Measurements from ENCODE around the gene CROCC2. TPM values are rescaled to one million over a fixed set of nuclear protein-coding genes. Genes with fewer than 3 reads are reported as not detected.

Gene CROCC2
- total and polyA plus RNA-seq, 2 of the 13 experiments (the other 11 are each of a cell fraction or from before 2014, with no cell fraction given), result not detected

DNA sequence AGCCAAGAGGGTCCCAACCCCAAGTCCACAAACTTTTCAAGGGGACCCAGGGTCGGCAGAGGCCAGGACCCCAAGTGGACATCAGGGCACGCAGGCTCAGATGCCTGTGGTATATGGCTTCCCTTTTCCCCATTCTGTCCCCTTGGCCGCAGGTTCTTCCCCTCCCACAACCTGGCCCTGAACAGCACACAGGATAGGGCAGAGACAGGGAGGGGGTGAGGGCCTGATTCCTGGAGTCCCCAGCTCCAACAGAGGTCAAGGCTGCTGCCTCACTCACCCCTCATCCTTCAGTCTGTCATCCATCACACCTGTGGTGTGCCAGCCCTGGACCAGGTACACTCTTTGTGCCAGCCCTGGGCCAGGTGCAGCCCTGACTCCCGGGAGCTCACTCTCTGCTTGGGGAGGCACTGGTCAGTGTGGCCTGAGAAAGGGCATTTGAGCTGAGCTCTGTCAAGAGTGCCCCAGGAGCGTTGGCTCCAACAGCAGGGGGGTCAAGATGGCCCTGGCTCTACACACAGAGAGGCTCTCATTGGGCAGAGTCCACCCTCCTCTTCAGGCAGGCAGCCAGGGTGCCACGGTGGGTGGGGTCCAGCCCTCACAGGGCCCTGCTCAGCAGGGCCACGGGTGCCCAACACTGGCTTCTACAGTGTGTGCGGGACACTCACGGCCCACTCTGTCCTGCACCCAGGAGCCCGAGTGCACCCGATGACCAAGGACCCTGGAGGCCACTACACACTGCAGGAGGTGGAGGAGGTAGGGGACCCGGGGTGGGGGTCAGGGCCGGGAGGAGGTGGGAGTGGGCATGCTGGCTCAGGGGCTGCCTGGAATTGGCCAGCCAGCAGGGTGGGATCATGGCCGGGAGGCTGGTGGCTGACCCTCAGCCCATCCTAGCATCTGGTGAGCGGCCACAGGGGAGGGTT is 35.9 kb upstream of the CROCC2 start (continued):
- TF ChIP-seq, protein P1, sequence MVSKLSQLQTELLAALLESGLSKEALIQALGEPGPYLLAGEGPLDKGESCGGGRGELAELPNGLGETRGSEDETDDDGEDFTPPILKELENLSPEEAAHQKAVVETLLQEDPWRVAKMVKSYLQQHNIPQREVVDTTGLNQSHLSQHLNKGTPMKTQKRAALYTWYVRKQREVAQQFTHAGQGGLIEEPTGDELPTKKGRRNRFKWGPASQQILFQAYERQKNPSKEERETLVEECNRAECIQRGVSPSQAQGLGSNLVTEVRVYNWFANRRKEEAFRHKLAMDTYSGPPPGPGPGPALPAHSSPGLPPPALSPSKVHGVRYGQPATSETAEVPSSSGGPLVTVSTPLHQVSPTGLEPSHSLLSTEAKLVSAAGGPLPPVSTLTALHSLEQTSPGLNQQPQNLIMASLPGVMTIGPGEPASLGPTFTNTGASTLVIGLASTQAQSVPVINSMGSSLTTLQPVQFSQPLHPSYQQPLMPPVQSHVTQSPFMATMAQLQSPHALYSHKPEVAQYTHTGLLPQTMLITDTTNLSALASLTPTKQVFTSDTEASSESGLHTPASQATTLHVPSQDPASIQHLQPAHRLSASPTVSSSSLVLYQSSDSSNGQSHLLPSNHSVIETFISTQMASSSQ (IDR thresholded peaks at IDR 0.05; ENCODE audit: low read depth), result no peak
- TF ChIP-seq, protein P1 (CRISPR knock-in tag; IDR thresholded peaks at IDR 0.05; ENCODE audit: borderline replicate concordance), result 0 out of 2 replicates have a peak, but pooled peaks have one; percentile 17
- TF ChIP-seq ZNF768 (CRISPR knock-in tag; IDR thresholded peaks at IDR 0.05) (no peak), PRPF4 (IDR thresholded peaks at IDR 0.05; ENCODE audit: low read depth, low read length, poor library complexity, severe bottlenecking) (no peak), CHD2 (IDR thresholded peaks at IDR 0.05; ENCODE audit: low read depth, low read length) (no peak)
- TF ChIP-seq, protein P2, sequence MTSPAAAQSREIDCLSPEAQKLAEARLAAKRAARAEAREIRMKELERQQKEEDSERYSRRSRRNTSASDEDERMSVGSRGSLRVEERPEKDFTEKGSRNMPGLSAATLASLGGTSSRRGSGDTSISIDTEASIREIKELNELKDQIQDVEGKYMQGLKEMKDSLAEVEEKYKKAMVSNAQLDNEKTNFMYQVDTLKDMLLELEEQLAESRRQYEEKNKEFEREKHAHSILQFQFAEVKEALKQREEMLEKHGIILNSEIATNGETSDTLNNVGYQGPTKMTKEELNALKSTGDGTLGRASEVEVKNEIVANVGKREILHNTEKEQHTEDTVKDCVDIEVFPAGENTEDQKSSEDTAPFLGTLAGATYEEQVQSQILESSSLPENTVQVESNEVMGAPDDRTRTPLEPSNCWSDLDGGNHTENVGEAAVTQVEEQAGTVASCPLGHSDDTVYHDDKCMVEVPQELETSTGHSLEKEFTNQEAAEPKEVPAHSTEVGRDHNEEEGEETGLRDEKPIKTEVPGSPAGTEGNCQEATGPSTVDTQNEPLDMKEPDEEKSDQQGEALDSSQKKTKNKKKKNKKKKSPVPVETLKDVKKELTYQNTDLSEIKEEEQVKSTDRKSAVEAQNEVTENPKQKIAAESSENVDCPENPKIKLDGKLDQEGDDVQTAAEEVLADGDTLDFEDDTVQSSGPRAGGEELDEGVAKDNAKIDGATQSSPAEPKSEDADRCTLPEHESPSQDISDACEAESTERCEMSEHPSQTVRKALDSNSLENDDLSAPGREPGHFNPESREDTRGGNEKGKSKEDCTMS (CRISPR knock-in tag; conservative IDR thresholded peaks at IDR 0.05), result no peak
- TF ChIP-seq, protein P3, sequence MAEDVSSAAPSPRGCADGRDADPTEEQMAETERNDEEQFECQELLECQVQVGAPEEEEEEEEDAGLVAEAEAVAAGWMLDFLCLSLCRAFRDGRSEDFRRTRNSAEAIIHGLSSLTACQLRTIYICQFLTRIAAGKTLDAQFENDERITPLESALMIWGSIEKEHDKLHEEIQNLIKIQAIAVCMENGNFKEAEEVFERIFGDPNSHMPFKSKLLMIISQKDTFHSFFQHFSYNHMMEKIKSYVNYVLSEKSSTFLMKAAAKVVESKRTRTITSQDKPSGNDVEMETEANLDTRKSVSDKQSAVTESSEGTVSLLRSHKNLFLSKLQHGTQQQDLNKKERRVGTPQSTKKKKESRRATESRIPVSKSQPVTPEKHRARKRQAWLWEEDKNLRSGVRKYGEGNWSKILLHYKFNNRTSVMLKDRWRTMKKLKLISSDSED (CRISPR knock-in tag; IDR thresholded peaks at IDR 0.05), result 0 out of 2 replicates have a peak, but pooled peaks have one; percentile 38
- TF ChIP-seq, protein P4, sequence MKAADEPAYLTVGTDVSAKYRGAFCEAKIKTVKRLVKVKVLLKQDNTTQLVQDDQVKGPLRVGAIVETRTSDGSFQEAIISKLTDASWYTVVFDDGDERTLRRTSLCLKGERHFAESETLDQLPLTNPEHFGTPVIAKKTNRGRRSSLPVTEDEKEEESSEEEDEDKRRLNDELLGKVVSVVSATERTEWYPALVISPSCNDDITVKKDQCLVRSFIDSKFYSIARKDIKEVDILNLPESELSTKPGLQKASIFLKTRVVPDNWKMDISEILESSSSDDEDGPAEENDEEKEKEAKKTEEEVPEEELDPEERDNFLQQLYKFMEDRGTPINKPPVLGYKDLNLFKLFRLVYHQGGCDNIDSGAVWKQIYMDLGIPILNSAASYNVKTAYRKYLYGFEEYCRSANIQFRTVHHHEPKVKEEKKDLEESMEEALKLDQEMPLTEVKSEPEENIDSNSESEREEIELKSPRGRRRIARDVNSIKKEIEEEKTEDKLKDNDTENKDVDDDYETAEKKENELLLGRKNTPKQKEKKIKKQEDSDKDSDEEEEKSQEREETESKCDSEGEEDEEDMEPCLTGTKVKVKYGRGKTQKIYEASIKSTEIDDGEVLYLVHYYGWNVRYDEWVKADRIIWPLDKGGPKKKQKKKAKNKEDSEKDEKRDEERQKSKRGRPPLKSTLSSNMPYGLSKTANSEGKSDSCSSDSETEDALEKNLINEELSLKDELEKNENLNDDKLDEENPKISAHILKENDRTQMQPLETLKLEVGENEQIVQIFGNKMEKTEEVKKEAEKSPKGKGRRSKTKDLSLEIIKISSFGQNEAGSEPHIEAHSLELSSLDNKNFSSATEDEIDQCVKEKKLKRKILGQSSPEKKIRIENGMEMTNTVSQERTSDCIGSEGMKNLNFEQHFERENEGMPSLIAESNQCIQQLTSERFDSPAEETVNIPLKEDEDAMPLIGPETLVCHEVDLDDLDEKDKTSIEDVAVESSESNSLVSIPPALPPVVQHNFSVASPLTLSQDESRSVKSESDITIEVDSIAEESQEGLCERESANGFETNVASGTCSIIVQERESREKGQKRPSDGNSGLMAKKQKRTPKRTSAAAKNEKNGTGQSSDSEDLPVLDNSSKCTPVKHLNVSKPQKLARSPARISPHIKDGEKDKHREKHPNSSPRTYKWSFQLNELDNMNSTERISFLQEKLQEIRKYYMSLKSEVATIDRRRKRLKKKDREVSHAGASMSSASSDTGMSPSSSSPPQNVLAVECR (CRISPR knock-in tag; IDR thresholded peaks at IDR 0.05; ENCODE audit: borderline replicate concordance), result 0 out of 2 replicates have a peak, but pooled peaks have one; percentile 21
- TF ChIP-seq, protein P5, sequence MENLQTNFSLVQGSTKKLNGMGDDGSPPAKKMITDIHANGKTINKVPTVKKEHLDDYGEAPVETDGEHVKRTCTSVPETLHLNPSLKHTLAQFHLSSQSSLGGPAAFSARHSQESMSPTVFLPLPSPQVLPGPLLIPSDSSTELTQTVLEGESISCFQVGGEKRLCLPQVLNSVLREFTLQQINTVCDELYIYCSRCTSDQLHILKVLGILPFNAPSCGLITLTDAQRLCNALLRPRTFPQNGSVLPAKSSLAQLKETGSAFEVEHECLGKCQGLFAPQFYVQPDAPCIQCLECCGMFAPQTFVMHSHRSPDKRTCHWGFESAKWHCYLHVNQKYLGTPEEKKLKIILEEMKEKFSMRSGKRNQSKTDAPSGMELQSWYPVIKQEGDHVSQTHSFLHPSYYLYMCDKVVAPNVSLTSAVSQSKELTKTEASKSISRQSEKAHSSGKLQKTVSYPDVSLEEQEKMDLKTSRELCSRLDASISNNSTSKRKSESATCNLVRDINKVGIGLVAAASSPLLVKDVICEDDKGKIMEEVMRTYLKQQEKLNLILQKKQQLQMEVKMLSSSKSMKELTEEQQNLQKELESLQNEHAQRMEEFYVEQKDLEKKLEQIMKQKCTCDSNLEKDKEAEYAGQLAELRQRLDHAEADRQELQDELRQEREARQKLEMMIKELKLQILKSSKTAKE (CRISPR knock-in tag; IDR thresholded peaks at IDR 0.05; ENCODE audit: borderline replicate concordance), result 0 out of 2 replicates have a peak, but pooled peaks have one; percentile 12
- TF ChIP-seq, protein P6, sequence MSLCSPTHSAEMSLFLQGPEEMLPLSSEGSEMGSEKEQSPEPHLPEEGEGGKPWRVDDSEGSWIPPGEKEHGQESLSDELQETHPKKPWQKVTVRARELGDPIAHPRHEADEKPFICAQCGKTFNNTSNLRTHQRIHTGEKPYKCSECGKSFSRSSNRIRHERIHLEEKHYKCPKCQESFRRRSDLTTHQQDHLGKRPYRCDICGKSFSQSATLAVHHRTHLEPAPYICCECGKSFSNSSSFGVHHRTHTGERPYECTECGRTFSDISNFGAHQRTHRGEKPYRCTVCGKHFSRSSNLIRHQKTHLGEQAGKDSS (CRISPR knock-in tag; IDR thresholded peaks at IDR 0.05; ENCODE audit: borderline replicate concordance, low read depth), result 0 out of 2 replicates have a peak, but pooled peaks have one; percentile 15

All from HepG2 (cell line).